MM.1S (cell line): ENCODE results near the gene CKLF.

Experiments used
- EZH2 ChIP-seq: fragments of 300-600 bp; sonication (generic); optimal IDR thresholded peaks from 2 replicates; pipeline ENCODE3; 2017; ENCODE audit warnings: low read depth, mild to moderate bottlenecking, antibody characterized with exemption, low read length, mixed read lengths
- TF ChIP-seq, protein P1 (sequence below): fragments of 300-600 bp; sonication (generic); IDR thresholded peaks from 2 replicates; pipeline ENCODE4 v1.5.1; 2016; ENCODE audit warnings: antibody characterized with exemption, low read length, mixed read lengths

DNA sequence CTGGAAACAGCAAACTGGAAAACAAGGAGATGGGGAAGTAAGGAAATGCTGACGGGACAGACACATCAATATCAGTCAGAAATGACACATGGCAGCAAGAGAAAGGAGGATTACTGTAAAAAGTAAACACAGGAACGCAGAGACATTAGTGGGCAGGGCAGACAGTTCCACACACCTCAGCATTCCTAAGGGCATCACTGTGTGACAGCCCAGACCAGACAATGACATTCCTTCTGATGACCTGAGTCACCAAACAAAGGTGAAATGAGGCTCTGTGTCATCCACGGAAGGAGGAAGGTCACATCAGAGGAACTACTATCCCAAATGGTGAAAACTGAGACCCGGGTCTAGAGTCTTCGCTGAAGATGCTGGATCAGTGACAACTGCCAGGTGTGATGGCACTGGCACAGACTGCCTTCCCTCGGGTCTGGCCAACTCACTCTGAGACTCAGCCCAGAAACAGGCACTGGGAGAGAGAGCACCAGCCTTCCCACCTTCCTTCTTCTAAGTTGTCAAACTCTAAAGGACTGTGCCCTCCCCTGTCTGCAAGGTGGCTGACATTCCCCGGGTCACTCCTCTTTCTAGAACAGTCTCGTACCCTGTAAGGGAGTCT lies 39.2 kb upstream of the CKLF start:
- TF ChIP-seq, protein P1, sequence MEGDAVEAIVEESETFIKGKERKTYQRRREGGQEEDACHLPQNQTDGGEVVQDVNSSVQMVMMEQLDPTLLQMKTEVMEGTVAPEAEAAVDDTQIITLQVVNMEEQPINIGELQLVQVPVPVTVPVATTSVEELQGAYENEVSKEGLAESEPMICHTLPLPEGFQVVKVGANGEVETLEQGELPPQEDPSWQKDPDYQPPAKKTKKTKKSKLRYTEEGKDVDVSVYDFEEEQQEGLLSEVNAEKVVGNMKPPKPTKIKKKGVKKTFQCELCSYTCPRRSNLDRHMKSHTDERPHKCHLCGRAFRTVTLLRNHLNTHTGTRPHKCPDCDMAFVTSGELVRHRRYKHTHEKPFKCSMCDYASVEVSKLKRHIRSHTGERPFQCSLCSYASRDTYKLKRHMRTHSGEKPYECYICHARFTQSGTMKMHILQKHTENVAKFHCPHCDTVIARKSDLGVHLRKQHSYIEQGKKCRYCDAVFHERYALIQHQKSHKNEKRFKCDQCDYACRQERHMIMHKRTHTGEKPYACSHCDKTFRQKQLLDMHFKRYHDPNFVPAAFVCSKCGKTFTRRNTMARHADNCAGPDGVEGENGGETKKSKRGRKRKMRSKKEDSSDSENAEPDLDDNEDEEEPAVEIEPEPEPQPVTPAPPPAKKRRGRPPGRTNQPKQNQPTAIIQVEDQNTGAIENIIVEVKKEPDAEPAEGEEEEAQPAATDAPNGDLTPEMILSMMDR: no peak
- TF ChIP-seq EZH2: no peak
